ENCODE measurements around the gene AHSP. TPM values are rescaled to one million over a fixed set of nuclear protein-coding genes. Genes with fewer than 3 reads are reported as not detected.
"Not testable (repeated sequence)": the region's sequence is repeated elsewhere in the genome, so short reads cannot be mapped to it uniquely, and the experiment has no call there.

Gene AHSP
- total RNA-seq, 2 donors from 2014 or later, result not detected

DNA sequence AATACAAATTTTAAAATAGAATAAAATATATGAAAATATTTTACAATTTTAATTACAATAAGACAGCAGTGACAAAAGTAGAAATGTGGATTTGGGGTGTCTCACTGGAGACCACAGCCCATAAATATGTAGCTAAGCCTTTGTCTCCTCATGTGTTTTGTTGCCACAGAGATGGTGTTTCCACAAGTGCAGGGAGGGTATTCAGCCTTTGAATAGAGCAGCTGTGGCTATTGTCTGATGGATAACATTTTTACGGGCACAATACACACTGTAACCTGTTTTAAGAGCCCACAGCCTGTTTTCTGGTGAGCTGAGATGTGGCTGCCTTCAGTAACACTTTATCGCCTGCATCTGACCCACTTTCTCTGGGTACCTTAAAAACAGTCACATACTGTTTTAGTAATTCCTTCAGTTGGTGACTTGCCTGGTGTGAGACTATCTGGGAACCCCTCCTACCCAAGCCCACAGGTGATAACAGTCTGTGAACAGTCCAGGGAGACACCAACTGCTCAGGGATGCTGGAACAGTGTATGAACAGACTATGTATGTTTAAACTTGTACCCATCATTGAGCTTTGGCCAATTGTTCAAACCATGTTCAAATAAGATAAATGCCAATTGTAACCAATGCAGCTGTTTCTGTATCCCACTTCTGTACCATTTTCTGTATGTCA lies 7.8 kb upstream of the AHSP start:
- Histone ChIP-seq H3K36me3 (no peaks in the 10 kb centered on the region), H3K27me3 (replicated peaks; ENCODE audit: insufficient read depth) (no peaks in the 10 kb centered on the region), H3K4me3 (no peak overlapping the region), H3K4me1 (ENCODE audit: control insufficient read depth in 1 of 2, low read depth in 2 of 2) (no peaks in the 10 kb centered on the region), H3K9me3 (no peaks in the 10 kb centered on the region), H3K27ac (no peak overlapping the region)
- TF ChIP-seq, protein P1, sequence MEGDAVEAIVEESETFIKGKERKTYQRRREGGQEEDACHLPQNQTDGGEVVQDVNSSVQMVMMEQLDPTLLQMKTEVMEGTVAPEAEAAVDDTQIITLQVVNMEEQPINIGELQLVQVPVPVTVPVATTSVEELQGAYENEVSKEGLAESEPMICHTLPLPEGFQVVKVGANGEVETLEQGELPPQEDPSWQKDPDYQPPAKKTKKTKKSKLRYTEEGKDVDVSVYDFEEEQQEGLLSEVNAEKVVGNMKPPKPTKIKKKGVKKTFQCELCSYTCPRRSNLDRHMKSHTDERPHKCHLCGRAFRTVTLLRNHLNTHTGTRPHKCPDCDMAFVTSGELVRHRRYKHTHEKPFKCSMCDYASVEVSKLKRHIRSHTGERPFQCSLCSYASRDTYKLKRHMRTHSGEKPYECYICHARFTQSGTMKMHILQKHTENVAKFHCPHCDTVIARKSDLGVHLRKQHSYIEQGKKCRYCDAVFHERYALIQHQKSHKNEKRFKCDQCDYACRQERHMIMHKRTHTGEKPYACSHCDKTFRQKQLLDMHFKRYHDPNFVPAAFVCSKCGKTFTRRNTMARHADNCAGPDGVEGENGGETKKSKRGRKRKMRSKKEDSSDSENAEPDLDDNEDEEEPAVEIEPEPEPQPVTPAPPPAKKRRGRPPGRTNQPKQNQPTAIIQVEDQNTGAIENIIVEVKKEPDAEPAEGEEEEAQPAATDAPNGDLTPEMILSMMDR (IDR thresholded peaks at IDR 0.05), result no peak
- DNase-seq (ENCODE audit: low spot score), result no peak
- no peak for ATAC-seq (ENCODE audit: insufficient number of reproducible peaks, low FRiP score, low read depth)

- DNase-seq (ENCODE audit: low spot score) (no peak), ATAC-seq (ENCODE audit: insufficient number of reproducible peaks, low FRiP score, low read depth) (no peak)
- H3K9me3 ChIP-seq, result no peaks in the 10 kb centered on the region
- no peaks in the 10 kb centered on the region for H3K36me3 ChIP-seq
- TF ChIP-seq, protein P1 (IDR thresholded peaks at IDR 0.05), result no peak
- no peaks in the 10 kb centered on the region for H3K4me1 ChIP-seq (ENCODE audit: control insufficient read depth in 1 of 2, low read depth in 2 of 2)
- no peaks in the 10 kb centered on the region for H3K27me3 ChIP-seq (replicated peaks; ENCODE audit: insufficient read depth)
- no peak overlapping the region for H3K27ac ChIP-seq
- H3K4me3 ChIP-seq, result no peak overlapping the region
Observed at GRCh38 chr16:31521368-31521767, 6.3 kb upstream of the AHSP start.

DNA sequence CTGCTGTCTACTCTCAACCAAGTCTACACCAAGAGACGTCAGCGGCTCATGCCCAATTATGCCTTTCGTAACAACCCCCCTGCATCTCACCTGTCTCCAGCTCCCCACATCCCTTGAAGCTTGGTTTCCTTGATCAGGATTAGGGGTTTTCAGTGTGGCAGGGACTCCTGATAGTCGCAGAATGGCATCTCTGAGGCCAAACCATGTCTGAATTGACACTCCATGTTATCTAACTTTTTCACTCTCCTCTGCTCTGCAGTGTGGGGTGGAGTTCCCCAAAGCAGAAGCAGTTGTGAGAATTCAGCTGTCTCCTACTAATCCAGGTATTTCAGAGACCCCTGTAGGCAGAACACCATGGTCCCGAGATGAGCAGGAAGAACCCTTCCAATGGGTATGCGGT lies 5.6 kb upstream of the AHSP start:
- ATAC-seq (ENCODE audit: insufficient number of reproducible peaks, low FRiP score, low read depth), result no peak
- DNase-seq (ENCODE audit: low spot score), result no peak
- Histone ChIP-seq H3K27me3 (replicated peaks; ENCODE audit: insufficient read depth) (no peaks in the 10 kb centered on the region), H3K27ac (no peak overlapping the region), H3K4me3 (no peak overlapping the region), H3K9me3 (no peaks in the 10 kb centered on the region), H3K4me1 (ENCODE audit: control insufficient read depth in 1 of 2, low read depth in 2 of 2) (no peaks in the 10 kb centered on the region), H3K36me3 (no peaks in the 10 kb centered on the region)
- TF ChIP-seq, protein P1 (IDR thresholded peaks at IDR 0.05), result no peak

- H3K36me3 ChIP-seq; H3K27me3 ChIP-seq (replicated peaks; ENCODE audit: insufficient read depth); H3K4me1 ChIP-seq (ENCODE audit: control insufficient read depth in 1 of 2, low read depth in 2 of 2); ATAC-seq (ENCODE audit: insufficient number of reproducible peaks, low FRiP score, low read depth); H3K4me3 ChIP-seq; H3K27ac ChIP-seq; DNase-seq (ENCODE audit: low spot score); H3K9me3 ChIP-seq: not testable (repeated sequence)
Observed at GRCh38 chr16:31523768-31524167, 3.9 kb upstream of the AHSP start.

- H3K27me3 ChIP-seq (replicated peaks; ENCODE audit: insufficient read depth), result no peaks in the 10 kb centered on the region
- H3K27ac ChIP-seq, result no peak overlapping the region
- TF ChIP-seq, protein P1 (IDR thresholded peaks at IDR 0.05), result no peak
- ATAC-seq (ENCODE audit: insufficient number of reproducible peaks, low FRiP score, low read depth), result no peak
- DNase-seq (ENCODE audit: low spot score), result no peak
- no peaks in the 10 kb centered on the region for H3K36me3 ChIP-seq
- no peaks in the 10 kb centered on the region for H3K9me3 ChIP-seq
- H3K4me1 ChIP-seq (ENCODE audit: control insufficient read depth in 1 of 2, low read depth in 2 of 2), result peaks cover 0 to 5% of the 10 kb centered on the region in 2 donors
- no peak overlapping the region for H3K4me3 ChIP-seq
Observed at GRCh38 chr16:31525113-31525512, 2.6 kb upstream of the AHSP start.
